ENCODE measurements around the gene KRT79. TPM values are rescaled to one million over a fixed set of nuclear protein-coding genes. Genes with fewer than 3 reads are reported as not detected.

KRT79 gene
- total RNA-seq, 1 experiment from 2014 or later = not detected

DNA sequence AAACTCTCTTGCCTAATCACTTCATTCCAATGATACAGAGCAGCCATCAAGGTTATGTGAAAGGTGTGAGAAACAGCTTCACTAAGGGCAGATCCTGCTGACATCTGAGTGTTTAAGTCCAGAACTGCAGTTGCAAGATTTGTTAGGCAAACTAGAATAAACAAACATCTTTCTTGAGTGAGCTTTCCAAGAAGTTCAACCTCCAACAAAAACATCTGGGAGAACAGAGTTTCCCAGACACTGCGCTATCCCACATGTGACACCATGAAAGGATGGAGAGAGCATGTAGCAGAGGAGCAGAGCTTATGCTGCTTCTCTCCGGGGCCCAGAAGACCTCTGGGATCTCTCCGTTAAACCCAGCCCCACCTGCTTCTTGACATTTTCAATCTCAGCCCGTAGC is 62.6 kb downstream of the KRT79 start:
- no peak for DNase-seq (ENCODE audit: low read depth)

Other genes starting within 250 kb of the KRT79 start
- not detected in 2 replicates for gene KRT72, start 232.8 kb downstream of the KRT79 start, total RNA-seq (2014; rRNA removed; shearing (Covaris generic))
- not detected in 2 replicates for gene KRT73, start 215.8 kb downstream of the KRT79 start, total RNA-seq (2014; rRNA removed; shearing (Covaris generic))
- gene KRT2, start 182.1 kb downstream of the KRT79 start, total RNA-seq (2014; rRNA removed; shearing (Covaris generic)) = not detected in 2 replicates
- not detected in 2 replicates for gene KRT1, start 153.9 kb downstream of the KRT79 start, total RNA-seq (2014; rRNA removed; shearing (Covaris generic))
- not detected in 2 replicates for gene KRT77, start 130.8 kb downstream of the KRT79 start, total RNA-seq (2014; rRNA removed; shearing (Covaris generic))
- gene KRT76, start 57.0 kb downstream of the KRT79 start, total RNA-seq (2014; rRNA removed; shearing (Covaris generic)) = not detected in 2 replicates
- not detected in 2 replicates for gene KRT3, start 38.2 kb downstream of the KRT79 start, total RNA-seq (2014; rRNA removed; shearing (Covaris generic))
- not detected in 2 replicates for gene KRT4, start 20.2 kb downstream of the KRT79 start, total RNA-seq (2014; rRNA removed; shearing (Covaris generic))
- gene KRT78, start 14.7 kb upstream of the KRT79 start, total RNA-seq (2014; rRNA removed; shearing (Covaris generic)) = 0.22 TPM in 1 of 2 replicates, not detected in the other
- 38.8 and 54.8 TPM in 2 replicates for gene KRT8, start 70.8 kb upstream of the KRT79 start, total RNA-seq (2014; rRNA removed; shearing (Covaris generic))
- gene KRT18, start 114.8 kb upstream of the KRT79 start, total RNA-seq (2014; rRNA removed; shearing (Covaris generic)) = 643 and 924 TPM in 2 replicates
- 248 and 279 TPM in 2 replicates for gene EIF4B, start 172.1 kb upstream of the KRT79 start, total RNA-seq (2014; rRNA removed; shearing (Covaris generic))
- gene TNS2, start 215.8 kb upstream of the KRT79 start, total RNA-seq (2014; rRNA removed; shearing (Covaris generic)) = 31.1 and 39.9 TPM in 2 replicates
- gene SPRYD3, start 245.1 kb upstream of the KRT79 start, total RNA-seq (2014; rRNA removed; shearing (Covaris generic)) = 11.2 and 15.4 TPM in 2 replicates